GM12892 (cell line): ENCODE results near the gene HOXB5.

ENCODE experiments used
- POLR2A ChIP-seq: IDR thresholded peaks from 2 replicates; pipeline ENCODE4 v1.6.1; 2011; ENCODE audit warnings: low read depth, low read length, control low read depth
- POLR2AphosphoS5 ChIP-seq: IDR thresholded peaks from 2 replicates; pipeline ENCODE4 v1.6.1; 2011; ENCODE audit warnings: low read depth, low read length, control low read depth

DNA sequence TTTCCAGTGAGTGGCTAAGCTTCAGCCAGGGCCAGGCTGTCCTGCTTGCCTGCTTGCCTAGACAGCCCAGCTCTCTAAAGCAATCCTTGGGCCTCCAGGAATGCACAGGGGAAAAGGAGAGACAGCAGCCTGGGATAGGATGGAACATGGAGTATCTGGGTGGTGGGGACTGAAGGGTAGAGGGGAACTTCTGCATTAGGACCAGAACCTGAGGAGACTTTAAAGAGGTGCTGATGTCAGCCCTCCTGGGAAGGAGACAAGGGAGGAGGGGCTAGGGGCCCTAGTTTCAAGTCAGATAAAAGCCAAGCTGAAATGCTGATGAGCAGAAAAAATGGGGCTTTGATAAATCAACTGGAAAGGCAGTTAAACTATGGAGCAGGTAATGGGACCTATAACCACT lies 15.5 kb upstream of the HOXB5 start:
- TF ChIP-seq POLR2A (no peak), POLR2AphosphoS5 (no peak)
